Small intestine (tissue), 7 donors: Measurements from ENCODE around the gene IGDCC3. TPM values are rescaled to one million over a fixed set of nuclear protein-coding genes. Genes with fewer than 3 reads are reported as not detected.

ENCODE experiments used
- DNase-seq, 2 donors: peaks; one replicate each; pipeline versions ENCODE4 v3.0.0 to v3.0.0-alpha.2; 2013
- FAIRE-seq: peaks from 2 replicates; lab custom pipeline; 2012; peaks lifted over from hg19 to GRCh38; lab: Jason Lieb, UNC
- H3K27ac ChIP-seq, 3 donors: one replicate each; pipeline ENCODE4 v1.5.1; 2013; ENCODE audit warnings: low read length in 2 of 3, mild to moderate bottlenecking in 2 of 3, control low read depth in 1 of 3, inconsistent platforms in 1 of 3, low read depth in 1 of 3, moderate library complexity in 1 of 3
- H3K27me3 ChIP-seq, 3 donors: one replicate each; pipeline ENCODE4 v1.6.1; 2013; ENCODE audit warnings: low read length in 3 of 3, inconsistent platforms in 1 of 3; ENCODE audit not compliant: control insufficient read depth in 3 of 3, insufficient read depth in 3 of 3
- H3K36me3 ChIP-seq, 3 donors: one replicate each; pipeline ENCODE4 v1.6.1; 2013; ENCODE audit warnings: low read length in 3 of 3, inconsistent platforms in 1 of 3, low read depth in 1 of 3, mild to moderate bottlenecking in 1 of 3, moderate library complexity in 1 of 3; ENCODE audit not compliant: control insufficient read depth in 3 of 3, insufficient read depth in 2 of 3
- H3K4me1 ChIP-seq, 3 donors: one replicate each; pipeline ENCODE4 v1.6.1; 2013; ENCODE audit warnings: low read length in 2 of 3, inconsistent platforms in 1 of 3, low read depth in 1 of 3, mild to moderate bottlenecking in 1 of 3, moderate library complexity in 1 of 3; ENCODE audit not compliant: control insufficient read depth in 3 of 3, insufficient read depth in 2 of 3
- H3K4me3 ChIP-seq, 3 donors: one replicate each; pipeline ENCODE4 v1.5.1; 2013; ENCODE audit warnings: low read length in 3 of 3, control low read depth in 1 of 3, inconsistent platforms in 1 of 3, low read depth in 1 of 3, mild to moderate bottlenecking in 1 of 3, moderate library complexity in 1 of 3
- H3K9me3 ChIP-seq, 2 donors: one replicate each; pipeline ENCODE4 v1.6.1; 2013; ENCODE audit warnings: low read depth in 1 of 2, low read length in 1 of 2; ENCODE audit not compliant: control insufficient read depth in 2 of 2, insufficient read depth in 1 of 2
- WGBS, 3 donors: extraction: QIAGEN DNeasy Blood & Tissue Kit; methylation state at CpG; one replicate each; pipeline ENCODE4 v1.1.7; 2013; 5-methylcytosine and 5-hydroxymethylcytosine counted together
- polyA plus RNA-seq, 4 donors: library from polyadenylated mRNA; stranded (reverse) in 3 of 4; unstranded in 1 of 4; fragments of 200-250 nt in 3 of 4; fragments of 120-200 nt in 1 of 4; gene quantifications; one replicate each; pipeline versions ENCODE4 v1.2.1 to v1.2.3, GENCODE V29; 2013
- donor health status: healthy with polysubstance abuse.
- donor health status: control.
- donor health status: control.
- donor health status: Bipolar disorder and iron deficiency.
- donor health status: healthy.

IGDCC3 gene
- polyA plus RNA-seq, 4 donors: 0.18 to 1.0 TPM; not detected in 2

DNA sequence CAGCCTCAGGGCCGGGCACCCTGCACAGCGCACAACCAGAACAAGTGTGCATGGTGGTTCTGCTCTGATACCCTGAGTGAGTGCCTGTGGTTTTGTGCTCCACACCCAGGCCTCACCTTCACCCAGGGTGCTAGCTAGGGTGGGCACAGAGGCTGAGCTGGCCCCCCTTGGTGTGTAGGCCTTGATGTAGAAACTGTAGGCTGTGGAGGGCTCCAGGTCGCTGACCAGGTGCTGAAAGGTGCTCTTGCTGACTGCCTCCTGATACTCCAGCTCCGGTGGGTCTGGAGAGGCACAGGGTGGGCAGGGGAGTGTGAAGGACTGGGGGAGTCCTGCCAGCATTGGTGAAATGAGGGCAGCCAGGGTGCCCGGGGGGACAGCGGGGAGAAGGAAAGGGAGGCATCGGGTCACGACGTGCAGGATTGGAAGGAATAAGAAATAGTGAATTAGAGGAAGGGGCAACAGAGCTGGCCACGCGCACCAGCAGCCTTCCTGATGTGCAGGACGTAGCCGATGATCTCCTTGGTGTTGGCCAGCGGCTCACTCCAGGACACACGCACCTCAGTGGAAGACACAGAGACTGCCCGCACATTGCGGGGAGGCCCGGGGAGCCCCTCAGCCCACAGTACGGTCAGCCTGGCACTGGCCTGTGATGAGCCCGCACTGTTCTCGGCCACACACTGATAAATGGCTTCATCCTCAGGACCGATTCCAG, 46.7 kb downstream of the IGDCC3 start:
- H3K4me1 ChIP-seq: no peaks in the 10 kb centered on the region
- no peaks in the 10 kb centered on the region for H3K9me3 ChIP-seq
- FAIRE-seq (no peak), DNase-seq (no peak)
- 92 to 94% (median 93%) methylated on average over 22 of the region's 22 CpGs for WGBS, 3 donors
- H3K4me3 ChIP-seq: no peak overlapping the region
- H3K36me3 ChIP-seq: peaks cover 0 to 10% (median 0%) of the 10 kb centered on the region in 3 donors
- no peaks in the 10 kb centered on the region for H3K27me3 ChIP-seq
- H3K27ac ChIP-seq: no peak overlapping the region

DNA sequence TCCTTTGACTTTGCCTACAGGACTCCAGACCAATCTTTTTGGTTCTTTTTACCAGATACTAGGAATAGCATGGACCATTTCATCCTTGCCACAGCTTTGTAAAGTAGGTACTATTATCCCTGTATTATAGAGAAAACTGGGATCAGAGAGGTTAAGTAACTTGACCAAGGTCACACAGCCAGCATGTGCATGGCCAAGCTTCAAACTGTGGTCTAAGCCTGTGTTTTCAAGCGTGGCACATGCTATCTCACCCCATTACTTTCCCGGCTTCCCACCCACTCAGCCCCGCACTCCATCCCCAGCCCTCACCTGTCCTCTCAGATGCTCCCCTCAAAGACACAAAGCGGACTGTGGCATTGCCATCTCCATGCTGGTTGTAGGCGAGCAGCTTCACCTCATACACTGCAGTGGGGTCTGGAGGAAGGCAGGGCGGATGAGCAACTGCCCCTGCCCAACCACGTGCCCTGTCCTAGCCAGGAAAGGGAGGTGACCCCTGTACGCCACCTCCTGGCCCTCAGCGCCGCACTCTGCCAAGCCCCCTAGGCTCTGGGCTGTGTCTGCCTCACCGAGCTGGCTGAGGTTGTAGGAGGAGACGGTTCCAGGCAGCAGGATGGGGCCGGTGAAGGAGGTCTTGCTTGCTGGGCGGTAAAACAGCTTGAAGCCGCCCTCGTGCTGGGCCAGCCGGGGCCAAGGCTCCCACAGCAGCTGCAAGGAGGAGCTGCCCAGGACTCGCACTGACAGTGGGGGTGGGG, 47.6 kb downstream of the IGDCC3 start:
- Histone ChIP-seq H3K4me3 (no peak overlapping the region), H3K9me3 (no peaks in the 10 kb centered on the region), H3K36me3 (peaks cover 0 to 10% (median 0%) of the 10 kb centered on the region in 3 donors), H3K27ac (no peak overlapping the region), H3K27me3 (no peaks in the 10 kb centered on the region), H3K4me1 (no peaks in the 10 kb centered on the region)
- WGBS, 3 donors: 79 to 89% (median 87%) methylated on average over 17 to 18 of the region's 18 CpGs
- no peak for FAIRE-seq
- DNase-seq: no peak

- no peak for DNase-seq
- WGBS, 3 donors: 94 to 95% (median 95%) methylated on average over 20 to 21 of the region's 21 CpGs
Measured at GRCh38 chr15:65329288-65329983, 48.4 kb downstream of the IGDCC3 start.

DNA sequence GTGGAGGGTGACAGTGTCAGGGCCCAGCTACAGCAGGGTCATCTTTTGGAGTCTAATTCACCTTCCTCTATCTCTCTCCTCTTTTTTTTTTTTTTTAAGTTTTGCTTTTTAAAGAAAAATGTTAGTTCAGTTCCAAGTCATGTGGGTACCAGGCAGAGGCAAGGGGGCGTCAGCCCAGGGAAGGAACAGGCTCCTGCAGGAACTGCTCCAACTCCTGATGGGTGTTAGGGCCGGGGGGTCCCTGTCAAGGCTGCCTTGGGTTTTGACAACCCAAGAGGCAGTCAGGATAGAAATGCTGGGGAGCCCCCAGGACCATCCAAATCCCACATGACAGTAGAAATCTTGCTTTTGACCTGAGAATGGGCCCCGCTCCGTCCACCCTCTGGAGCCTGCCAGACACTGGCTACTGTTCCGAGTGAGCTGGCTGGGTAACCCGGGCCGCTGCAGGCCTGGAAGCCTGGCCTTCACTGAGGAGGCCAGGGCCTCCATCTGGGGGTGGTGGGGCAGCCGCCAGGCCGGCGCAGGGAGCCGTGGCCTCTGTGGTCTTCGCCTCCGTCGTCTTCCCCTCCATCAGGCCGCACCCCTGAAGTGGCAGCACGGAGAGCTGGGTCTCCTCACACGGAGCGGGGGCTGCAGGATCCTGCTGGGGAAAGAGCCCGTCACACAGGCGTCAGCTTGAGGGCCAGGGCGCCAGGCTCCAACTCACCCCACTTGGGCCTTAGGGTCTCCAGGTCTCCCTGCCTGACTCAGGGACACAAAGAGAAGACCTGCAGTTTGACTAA, 49.1 kb downstream of the IGDCC3 start:
- DNase-seq (no peak), FAIRE-seq (no peak)
- no peak overlapping the region for H3K4me3 ChIP-seq
- H3K9me3 ChIP-seq: no peaks in the 10 kb centered on the region
- H3K4me1 ChIP-seq: no peaks in the 10 kb centered on the region
- H3K27me3 ChIP-seq: no peaks in the 10 kb centered on the region
- 86 to 92% (median 89%) methylated on average over 20 to 21 of the region's 21 CpGs for WGBS, 3 donors
- H3K36me3 ChIP-seq: peaks cover 0 to 10% (median 0%) of the 10 kb centered on the region in 3 donors
- H3K27ac ChIP-seq: no peak overlapping the region

More at GRCh38 chr15:65329288-65329983, 48.4 kb downstream of the IGDCC3 start:
- H3K27ac ChIP-seq: no peak overlapping the region
- no peaks in the 10 kb centered on the region for H3K27me3 ChIP-seq
- H3K36me3 ChIP-seq: peaks cover 0 to 10% (median 0%) of the 10 kb centered on the region in 3 donors
- H3K9me3 ChIP-seq: no peaks in the 10 kb centered on the region
- FAIRE-seq: no peak
- no peaks in the 10 kb centered on the region for H3K4me1 ChIP-seq
- H3K4me3 ChIP-seq: no peak overlapping the region

GRCh38 chr15:65327651-65328393, 50.0 kb downstream of the IGDCC3 start:
- Histone ChIP-seq H3K27me3 (no peaks in the 10 kb centered on the region), H3K4me1 (no peaks in the 10 kb centered on the region), H3K9me3 (no peaks in the 10 kb centered on the region), H3K27ac (no peak overlapping the region), H3K4me3 (no peak overlapping the region), H3K36me3 (peaks cover 0 to 10% (median 0%) of the 10 kb centered on the region in 3 donors)
- FAIRE-seq (no peak), DNase-seq (no peak)
- WGBS, 3 donors: 70 to 80% (median 75%) methylated on average over 12 of the region's 12 CpGs

GRCh38 chr15:65326818-65327217, 51.0 kb downstream of the IGDCC3 start:
- no peak for DNase-seq
- Histone ChIP-seq H3K4me1 (no peaks in the 10 kb centered on the region), H3K36me3 (peaks cover 0 to 10% (median 0%) of the 10 kb centered on the region in 3 donors), H3K9me3 (no peaks in the 10 kb centered on the region), H3K27me3 (peaks cover 0 to 2% (median 1%) of the 10 kb centered on the region in 3 donors), H3K27ac (no peak overlapping the region), H3K4me3 (no peak overlapping the region)
- no peak for FAIRE-seq
- 71 to 81% (median 71%) methylated on average over 2 of the region's 2 CpGs for WGBS, 3 donors

- FAIRE-seq: no peak
- WGBS, 3 donors: 22 to 27% (median 24%) methylated on average over 12 of the region's 12 CpGs
- peaks cover 0 to 10% (median 0%) of the 10 kb centered on the region in 3 donors for H3K36me3 ChIP-seq
Measured at GRCh38 chr15:65326117-65326526, 51.7 kb downstream of the IGDCC3 start.

More at GRCh38 chr15:65326117-65326526, 51.7 kb downstream of the IGDCC3 start:
- H3K4me3 ChIP-seq: no peak overlapping the region
- H3K27ac ChIP-seq: peak overlapping the region in 1 of 3 donors; percentile 33
- peaks cover 0 to 2% (median 2%) of the 10 kb centered on the region in 3 donors for H3K27me3 ChIP-seq
- no peaks in the 10 kb centered on the region for H3K9me3 ChIP-seq
- H3K4me1 ChIP-seq: no peaks in the 10 kb centered on the region
- DNase-seq: peak in 1 of 2 donors; percentile 13
